COLO668 (cell line): ENCODE data around the gene KDM4B.
"Not testable (repeated sequence)": the region's sequence is repeated elsewhere in the genome, so short reads cannot be mapped to it uniquely, and the experiment has no call there.

Experiments
- DNase-seq: peaks from one replicate; lab custom pipeline; 2025; ENCODE audit not compliant: unreplicated experiment; lab: John Stamatoyannopoulos, UW

The KDM4B gene

GRCh38 chr19:5193192-5193591 lies 224.3 kb downstream of the KDM4B start:
- no peak for DNase-seq

GRCh38 chr19:5194641-5195040 lies 225.7 kb downstream of the KDM4B start:
- DNase-seq: no peak

- not testable (repeated sequence) for DNase-seq
These were observed 226.7 kb downstream of the KDM4B start for GRCh38 chr19:5195587-5195986.

- DNase-seq: no peak
These were observed 227.9 kb downstream of the KDM4B start for GRCh38 chr19:5196832-5197231.

- no peak for DNase-seq
These were observed 231.9 kb downstream of the KDM4B start for GRCh38 chr19:5200844-5201243.

- DNase-seq: no peak
These were observed 233.6 kb downstream of the KDM4B start for GRCh38 chr19:5202553-5202952.
